HepG2 (cell line): Measurements from ENCODE around the gene CDT1. TPM values are rescaled to one million over a fixed set of nuclear protein-coding genes. Genes with fewer than 3 reads are reported as not detected.

Experiments
- AGO2 ChIP-seq: fragments of 200-400 bp; formaldehyde crosslinking; optimal IDR thresholded peaks from 2 replicates; pipeline ENCODE3; 2017; ENCODE audit warnings: mild to moderate bottlenecking, low read depth, low read length, moderate library complexity
- FIP1L1 ChIP-seq: fragments of 200-400 bp; formaldehyde crosslinking; IDR thresholded peaks from 2 replicates; pipeline ENCODE4 v1.6.1; 2018; ENCODE audit warnings: low read depth, mild to moderate bottlenecking, low read length, moderate library complexity, borderline replicate concordance; ENCODE audit not compliant: insufficient read depth
- HNRNPK ChIP-seq: fragments of 200-400 bp; formaldehyde crosslinking; IDR thresholded peaks from 2 replicates; pipeline ENCODE4 v1.6.1; 2018; ENCODE audit warnings: low read length, low read depth, moderate library complexity, mild to moderate bottlenecking; ENCODE audit not compliant: poor library complexity, severe bottlenecking
- IRX3 ChIP-seq: sonication (generic); formaldehyde crosslinking; IDR thresholded peaks from 2 replicates; pipeline ENCODE4 v1.8.1; 2023; ENCODE audit warnings: mild to moderate bottlenecking, low read depth, missing genetic modification reagents, borderline replicate concordance
- KLF9 ChIP-seq: IDR thresholded peaks from 2 replicates; pipeline ENCODE4 v1.6.1; 2016; ENCODE audit warnings: low read depth
- LCORL ChIP-seq, 2 experiments: fragments of 450-650 bp in 1 of 2; sonication (generic) in 1 of 2; formaldehyde crosslinking in 1 of 2; IDR thresholded peaks; 2 replicates each; pipeline versions ENCODE4 v1.5.0 to v1.6.1; 2017 to 2020; ENCODE audit warnings: antibody characterized with exemption in 1 of 2, missing genetic modification reagents in 1 of 2
- NCOR1 ChIP-seq: fragments of 200-600 bp; sonication (generic); IDR thresholded peaks from 2 replicates; pipeline ENCODE4 v1.7.0; 2017; ENCODE audit warnings: antibody characterized with exemption, low read length, borderline replicate concordance
- NR1H2 ChIP-seq: sonication (generic); formaldehyde crosslinking; IDR thresholded peaks from 2 replicates; pipeline ENCODE4 v1.8.1; 2022; ENCODE audit warnings: low read depth, missing genetic modification reagents, borderline replicate concordance
- PRDM10 ChIP-seq: sonication (generic); formaldehyde crosslinking; IDR thresholded peaks from 2 replicates; pipeline ENCODE4 v1.4.0; 2020; ENCODE audit warnings: low read depth, missing genetic modification reagents
- RELA ChIP-seq: sonication (generic); formaldehyde crosslinking; IDR thresholded peaks from 2 replicates; pipeline ENCODE4 v1.4.0; 2020; ENCODE audit warnings: missing genetic modification reagents
- RFX3 ChIP-seq: IDR thresholded peaks from 2 replicates; pipeline ENCODE4 v1.6.1; 2016; ENCODE audit warnings: missing biosample characterization, missing genetic modification reagents
- SMAD9 ChIP-seq: sonication (generic); formaldehyde crosslinking; IDR thresholded peaks from 2 replicates; pipeline ENCODE4 v1.5.1; 2020; ENCODE audit warnings: mild to moderate bottlenecking, missing genetic modification reagents
- ZIK1 ChIP-seq: sonication (generic); formaldehyde crosslinking; IDR thresholded peaks from 2 replicates; pipeline ENCODE4 v1.5.0; 2020; ENCODE audit warnings: mild to moderate bottlenecking, low read depth, missing genetic modification reagents, borderline replicate concordance
- ZNF891 ChIP-seq: sonication (generic); formaldehyde crosslinking; IDR thresholded peaks from 2 replicates; pipeline ENCODE4 v1.5.0; 2020; ENCODE audit warnings: mild to moderate bottlenecking, missing genetic modification reagents
- polyA plus RNA-seq, 8 experiments: library from polyadenylated mRNA; depleted of rRNA in 3 of 8; stranded (reverse) in 7 of 8; unstranded in 1 of 8; fragments of >200 nt; fragmentation: Illumina TruSeq in 4 of 8; extraction: Trizol in 4 of 8; gene quantifications; 2 replicates each; pipeline versions ENCODE4 v1.2.1 to v1.2.3, GENCODE V29; 2011 to 2016; ENCODE audit warnings: low read depth in 4 of 8, missing spikeins in 1 of 8, mixed read lengths in 1 of 8; ENCODE audit not compliant: insufficient read depth in 1 of 8
- total RNA-seq, 5 experiments: library from RNA; depleted of rRNA; stranded (reverse); fragments of >200 nt; fragmentation: Illumina TruSeq; extraction: Trizol; gene quantifications; 2 replicates each; pipeline ENCODE4 v1.2.3, GENCODE V29; 2016; ENCODE audit warnings: low read depth in 1 of 5
- TF ChIP-seq, protein P1 (sequence below): sonication (generic); formaldehyde crosslinking; IDR thresholded peaks from 2 replicates; pipeline ENCODE4 v1.4.0; 2020; ENCODE audit warnings: missing genetic modification reagents
- TF ChIP-seq, protein P2 (sequence below): sonication (generic); formaldehyde crosslinking; IDR thresholded peaks from 2 replicates; pipeline ENCODE4 v1.4.0; 2020; ENCODE audit warnings: mild to moderate bottlenecking, missing genetic modification reagents
- TF ChIP-seq, protein P3 (sequence below): sonication (generic); formaldehyde crosslinking; IDR thresholded peaks from 2 replicates; pipeline ENCODE4 v1.5.0; 2020; ENCODE audit warnings: missing genetic modification reagents, mild to moderate bottlenecking, borderline replicate concordance

CDT1 gene
- total and polyA plus RNA-seq, 2 of the 13 experiments (the other 11 are each of a cell fraction or from before 2014, with no cell fraction given), result 23.1 to 23.8 TPM

GRCh38 chr16:88760424-88761142, 43.0 kb upstream of the CDT1 start (continued):
- TF ChIP-seq, protein P1, sequence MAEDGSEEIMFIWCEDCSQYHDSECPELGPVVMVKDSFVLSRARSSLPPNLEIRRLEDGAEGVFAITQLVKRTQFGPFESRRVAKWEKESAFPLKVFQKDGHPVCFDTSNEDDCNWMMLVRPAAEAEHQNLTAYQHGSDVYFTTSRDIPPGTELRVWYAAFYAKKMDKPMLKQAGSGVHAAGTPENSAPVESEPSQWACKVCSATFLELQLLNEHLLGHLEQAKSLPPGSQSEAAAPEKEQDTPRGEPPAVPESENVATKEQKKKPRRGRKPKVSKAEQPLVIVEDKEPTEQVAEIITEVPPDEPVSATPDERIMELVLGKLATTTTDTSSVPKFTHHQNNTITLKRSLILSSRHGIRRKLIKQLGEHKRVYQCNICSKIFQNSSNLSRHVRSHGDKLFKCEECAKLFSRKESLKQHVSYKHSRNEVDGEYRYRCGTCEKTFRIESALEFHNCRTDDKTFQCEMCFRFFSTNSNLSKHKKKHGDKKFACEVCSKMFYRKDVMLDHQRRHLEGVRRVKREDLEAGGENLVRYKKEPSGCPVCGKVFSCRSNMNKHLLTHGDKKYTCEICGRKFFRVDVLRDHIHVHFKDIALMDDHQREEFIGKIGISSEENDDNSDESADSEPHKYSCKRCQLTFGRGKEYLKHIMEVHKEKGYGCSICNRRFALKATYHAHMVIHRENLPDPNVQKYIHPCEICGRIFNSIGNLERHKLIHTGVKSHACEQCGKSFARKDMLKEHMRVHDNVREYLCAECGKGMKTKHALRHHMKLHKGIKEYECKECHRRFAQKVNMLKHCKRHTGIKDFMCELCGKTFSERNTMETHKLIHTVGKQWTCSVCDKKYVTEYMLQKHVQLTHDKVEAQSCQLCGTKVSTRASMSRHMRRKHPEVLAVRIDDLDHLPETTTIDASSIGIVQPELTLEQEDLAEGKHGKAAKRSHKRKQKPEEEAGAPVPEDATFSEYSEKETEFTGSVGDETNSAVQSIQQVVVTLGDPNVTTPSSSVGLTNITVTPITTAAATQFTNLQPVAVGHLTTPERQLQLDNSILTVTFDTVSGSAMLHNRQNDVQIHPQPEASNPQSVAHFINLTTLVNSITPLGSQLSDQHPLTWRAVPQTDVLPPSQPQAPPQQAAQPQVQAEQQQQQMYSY, result no peak
- no peak for TF ChIP-seq LCORL (IDR thresholded peaks at IDR 0.05)
- no peak for TF ChIP-seq LCORL (CRISPR knock-in tag; IDR thresholded peaks at IDR 0.05)
- no peak for TF ChIP-seq NCOR1
- no peak for TF ChIP-seq FIP1L1
- no peak for TF ChIP-seq RELA (CRISPR knock-in tag)
- no peak for TF ChIP-seq SMAD9 (CRISPR knock-in tag)
- peak; percentile 60 for TF ChIP-seq AGO2
- no peak for TF ChIP-seq RFX3 (CRISPR knock-in tag)
- no peak for TF ChIP-seq HNRNPK
- TF ChIP-seq PRDM10 (CRISPR knock-in tag), result no peak
- no peak for TF ChIP-seq ZIK1
- no peak for TF ChIP-seq ZNF891 (CRISPR knock-in tag)
- TF ChIP-seq, protein P2, sequence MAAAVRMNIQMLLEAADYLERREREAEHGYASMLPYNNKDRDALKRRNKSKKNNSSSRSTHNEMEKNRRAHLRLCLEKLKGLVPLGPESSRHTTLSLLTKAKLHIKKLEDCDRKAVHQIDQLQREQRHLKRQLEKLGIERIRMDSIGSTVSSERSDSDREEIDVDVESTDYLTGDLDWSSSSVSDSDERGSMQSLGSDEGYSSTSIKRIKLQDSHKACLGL, result no peak
- TF ChIP-seq IRX3 (CRISPR knock-in tag), result no peak
- TF ChIP-seq, protein P3, sequence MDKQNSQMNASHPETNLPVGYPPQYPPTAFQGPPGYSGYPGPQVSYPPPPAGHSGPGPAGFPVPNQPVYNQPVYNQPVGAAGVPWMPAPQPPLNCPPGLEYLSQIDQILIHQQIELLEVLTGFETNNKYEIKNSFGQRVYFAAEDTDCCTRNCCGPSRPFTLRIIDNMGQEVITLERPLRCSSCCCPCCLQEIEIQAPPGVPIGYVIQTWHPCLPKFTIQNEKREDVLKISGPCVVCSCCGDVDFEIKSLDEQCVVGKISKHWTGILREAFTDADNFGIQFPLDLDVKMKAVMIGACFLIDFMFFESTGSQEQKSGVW (CRISPR knock-in tag), result no peak
- TF ChIP-seq NR1H2 (CRISPR knock-in tag), result no peak
- no peak for TF ChIP-seq KLF9 (CRISPR knock-in tag)
